ENCODE data around the gene TAS2R60. TPM values are rescaled to one million over a fixed set of nuclear protein-coding genes. Genes with fewer than 3 reads are reported as not detected.

The TAS2R60 gene
- total RNA-seq, 1 donor from 2014 or later = not detected

GRCh38 chr7:143396625-143397556, 46.4 kb upstream of the TAS2R60 start:
- no peaks in the 10 kb centered on the region for H3K79me2 ChIP-seq (ENCODE audit: insufficient read depth, low read length)
- peaks cover 12% of the 10 kb centered on the region for H3K27me3 ChIP-seq (ENCODE audit: insufficient read depth, low read length)
- Mint-ChIP-seq H3K27me3 (ENCODE audit: low read depth, unreplicated experiment) (peaks cover 11% of the 10 kb centered on the region), H3K36me3 (ENCODE audit: low read depth, unreplicated experiment) (peaks cover 7% of the 10 kb centered on the region), H3K4me1 (ENCODE audit: low read depth, unreplicated experiment) (peaks cover 7% of the 10 kb centered on the region), H3K9me3 (ENCODE audit: unreplicated experiment) (no peaks in the 10 kb centered on the region), H3K4me3 (ENCODE audit: unreplicated experiment) (no peak overlapping the region), H3K27ac (ENCODE audit: unreplicated experiment) (no peak overlapping the region)
- H3K9ac ChIP-seq (ENCODE audit: low read length) = no peak overlapping the region
- DNase-seq (ENCODE audit: low read depth) (peak; percentile 35), FAIRE-seq (no peak)
- no peak for TF ChIP-seq EZH2 (IDR thresholded peaks at IDR 0.05; ENCODE audit: insufficient read depth, low read length)
- TF ChIP-seq CTCF (IDR thresholded peaks at IDR 0.05; ENCODE audit: insufficient read depth, low read depth, low read length) = no peak
- H3K27ac ChIP-seq (ENCODE audit: low read depth, low read length) = no peak overlapping the region
- H4K20me1 ChIP-seq (ENCODE audit: insufficient read depth, low read length) = peaks cover 27% of the 10 kb centered on the region
- peaks cover 2% of the 10 kb centered on the region for H3K4me1 ChIP-seq (ENCODE audit: insufficient read depth, low read length)
- no peak overlapping the region for H2AFZ ChIP-seq (ENCODE audit: low read depth, low read length)
- no peak overlapping the region for H3K4me2 ChIP-seq (ENCODE audit: low read length)
- H3K9me3 ChIP-seq (ENCODE audit: insufficient read depth, low read depth, low read length) = no peaks in the 10 kb centered on the region
- H3K4me3 ChIP-seq (ENCODE audit: insufficient read depth, low read depth, low read length) = no peak overlapping the region
- no peaks in the 10 kb centered on the region for H3K36me3 ChIP-seq (ENCODE audit: insufficient read depth, low read length)

- H3K27ac ChIP-seq (ENCODE audit: low read depth, low read length) = no peak overlapping the region
- FAIRE-seq = no peak
- no peak for TF ChIP-seq EZH2 (IDR thresholded peaks at IDR 0.05; ENCODE audit: insufficient read depth, low read length)
- no peak for TF ChIP-seq CTCF (IDR thresholded peaks at IDR 0.05; ENCODE audit: insufficient read depth, low read depth, low read length)
Observed at GRCh38 chr7:143397710-143398530, 45.3 kb upstream of the TAS2R60 start.

More at GRCh38 chr7:143397710-143398530, 45.3 kb upstream of the TAS2R60 start:
- Histone ChIP-seq H3K4me2 (ENCODE audit: low read length) (no peak overlapping the region), H3K4me1 (ENCODE audit: insufficient read depth, low read length) (no peaks in the 10 kb centered on the region), H4K20me1 (ENCODE audit: insufficient read depth, low read length) (peaks cover 17% of the 10 kb centered on the region), H3K4me3 (ENCODE audit: insufficient read depth, low read depth, low read length) (no peak overlapping the region), H3K79me2 (ENCODE audit: insufficient read depth, low read length) (no peaks in the 10 kb centered on the region), H3K9me3 (ENCODE audit: insufficient read depth, low read depth, low read length) (no peaks in the 10 kb centered on the region), H3K27me3 (ENCODE audit: insufficient read depth, low read length) (peaks cover 12% of the 10 kb centered on the region), H3K36me3 (ENCODE audit: insufficient read depth, low read length) (no peaks in the 10 kb centered on the region), H2AFZ (ENCODE audit: low read depth, low read length) (no peak overlapping the region), H3K9ac (ENCODE audit: low read length) (no peak overlapping the region)
- no peak for DNase-seq (ENCODE audit: low read depth)
- Mint-ChIP-seq H3K9me3 (ENCODE audit: unreplicated experiment) (no peaks in the 10 kb centered on the region), H3K4me3 (ENCODE audit: unreplicated experiment) (no peak overlapping the region), H3K27ac (ENCODE audit: unreplicated experiment) (no peak overlapping the region), H3K27me3 (ENCODE audit: low read depth, unreplicated experiment) (peaks cover 11% of the 10 kb centered on the region), H3K4me1 (ENCODE audit: low read depth, unreplicated experiment) (no peaks in the 10 kb centered on the region), H3K36me3 (ENCODE audit: low read depth, unreplicated experiment) (peaks cover 4% of the 10 kb centered on the region)
